HL-60 (cell line): Measurements from ENCODE around the gene KRTAP9-3.
"Not testable (repeated sequence)": the region's sequence is repeated elsewhere in the genome, so short reads cannot be mapped to it uniquely, and the experiment has no call there.

Source experiments
- DNase-seq, 2 experiments: peaks; one replicate each; pipeline ENCODE4 v3.0.0-alpha.2; 2010 to 2020; ENCODE audit warnings: low read depth in 1 of 2, low spot score in 1 of 2
- H3K27ac ChIP-seq: fragments of 250-450 bp; sonication (Bioruptor Pico); replicated peaks from 2 replicates; pipeline ENCODE4 v1.5.1; 2020; ENCODE audit warnings: mild to moderate bottlenecking, moderate library complexity
- H3K27me3 ChIP-seq: fragments of 250-450 bp; sonication (Bioruptor Pico); 2 replicates; pipeline ENCODE4 v1.5.1; 2021; ENCODE audit warnings: mild to moderate bottlenecking, moderate library complexity; ENCODE audit not compliant: insufficient read depth, poor library complexity, severe bottlenecking
- H3K4me3 ChIP-seq: replicated peaks from 2 replicates; pipeline ENCODE4 v1.5.1; 2011; ENCODE audit warnings: mild to moderate bottlenecking, control low read depth, low read length; ENCODE audit not compliant: insufficient read depth
- CTCF ChIP-seq: IDR thresholded peaks from one replicate; pipeline ENCODE4 v1.5.1; 2011; ENCODE audit warnings: low read length, control low read depth, inconsistent platforms; ENCODE audit not compliant: insufficient read depth
- GABPA ChIP-seq: IDR thresholded peaks from 2 replicates; pipeline ENCODE4 v1.6.1; 2012; ENCODE audit warnings: low read depth
- POLR2AphosphoS5 ChIP-seq: IDR thresholded peaks from 2 replicates; pipeline ENCODE4 v1.6.1; 2012; ENCODE audit warnings: low read depth
- REST ChIP-seq: IDR thresholded peaks from 2 replicates; pipeline ENCODE4 v1.6.1; 2012; ENCODE audit warnings: low read depth; ENCODE audit not compliant: insufficient replicate concordance
- SPI1 ChIP-seq: IDR thresholded peaks from 2 replicates; pipeline ENCODE4 v1.6.1; 2012; ENCODE audit warnings: low read depth, mild to moderate bottlenecking, borderline replicate concordance

Gene KRTAP9-3

GRCh38 chr17:41271858-41272257 lies 39.6 kb downstream of the KRTAP9-3 start:
- Histone ChIP-seq H3K4me3 (no peak overlapping the region), H3K27ac (no peak overlapping the region), H3K27me3 (no peaks in the 10 kb centered on the region)
- DNase-seq = no peak
- TF ChIP-seq GABPA (no peak), REST (no peak), CTCF (no peak), POLR2AphosphoS5 (no peak), SPI1 (no peak)

GRCh38 chr17:41275648-41276190 lies 43.5 kb downstream of the KRTAP9-3 start, which contains the start of gene KRTAP9-7:
TSS of gene KRTAP9-7 (plus strand) at chr17:41275698. CDS start at chr17:41275698, 0 bp downstream.
- not testable (repeated sequence) for DNase-seq

GRCh38 chr17:41278176-41278955 lies 46.1 kb downstream of the KRTAP9-3 start:
- Histone ChIP-seq H3K4me3 (no peak overlapping the region), H3K27ac (no peak overlapping the region), H3K27me3 (peaks cover 3% of the 10 kb centered on the region)
- TF ChIP-seq POLR2AphosphoS5 = no peak
- no peak for TF ChIP-seq CTCF
- no peak for TF ChIP-seq SPI1
- TF ChIP-seq REST = no peak
- TF ChIP-seq GABPA = no peak
- DNase-seq = no peak

More at GRCh38 chr17:41275648-41276190, 43.5 kb downstream of the KRTAP9-3 start, which contains the start of gene KRTAP9-7:
- H3K4me3 ChIP-seq, H3K27ac ChIP-seq, H3K27me3 ChIP-seq: not testable (repeated sequence)
